Raji (cell line): ENCODE results near the gene PABPN1L.

ENCODE experiments used
- POLR2A ChIP-seq: IDR thresholded peaks from 2 replicates; pipeline ENCODE4 v1.6.1; 2011; ENCODE audit warnings: low read depth, low read length, control low read depth; ENCODE audit not compliant: insufficient read depth

Gene PABPN1L

DNA sequence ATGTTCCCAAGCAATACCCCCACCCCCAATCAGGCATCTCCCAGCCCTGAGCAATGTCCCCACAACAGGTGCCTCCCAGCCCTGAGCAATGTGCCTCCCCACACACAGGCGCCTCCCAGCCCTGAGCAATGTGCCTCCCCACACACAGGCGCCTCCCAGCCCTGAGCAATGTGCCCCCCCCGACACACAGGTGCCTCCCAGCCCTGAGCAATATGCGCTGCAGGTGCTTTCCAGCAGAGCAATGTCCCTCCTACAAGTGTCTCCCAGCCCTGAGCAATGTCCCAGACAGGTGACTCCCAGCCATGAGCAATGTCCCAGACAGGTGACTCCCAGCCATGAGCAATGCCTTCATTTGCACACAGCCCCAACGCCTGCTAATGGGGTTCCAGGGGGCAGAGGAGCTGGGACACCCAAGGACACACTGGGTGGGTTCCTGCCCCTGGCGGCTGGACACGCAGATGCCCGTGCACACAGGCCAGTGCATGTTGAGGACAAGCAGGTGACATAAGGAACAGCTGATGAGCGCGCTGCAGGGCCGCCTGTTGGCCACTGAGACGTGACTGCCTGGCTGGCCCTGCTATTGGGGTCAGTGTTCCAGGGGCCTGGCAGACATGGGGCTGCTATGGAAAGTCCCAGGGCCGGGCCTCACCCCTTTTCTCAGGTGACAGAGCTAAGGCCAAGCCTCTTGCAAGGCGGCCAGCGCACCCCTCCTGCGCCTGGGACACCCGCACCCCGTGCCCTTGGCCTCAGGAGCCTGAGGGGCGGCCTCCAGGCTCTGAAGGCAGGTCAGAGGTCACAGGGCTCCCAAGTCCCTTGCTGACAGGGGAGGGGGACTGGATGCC lies 26.9 kb upstream of the PABPN1L start:
- no peak for TF ChIP-seq POLR2A

DNA sequence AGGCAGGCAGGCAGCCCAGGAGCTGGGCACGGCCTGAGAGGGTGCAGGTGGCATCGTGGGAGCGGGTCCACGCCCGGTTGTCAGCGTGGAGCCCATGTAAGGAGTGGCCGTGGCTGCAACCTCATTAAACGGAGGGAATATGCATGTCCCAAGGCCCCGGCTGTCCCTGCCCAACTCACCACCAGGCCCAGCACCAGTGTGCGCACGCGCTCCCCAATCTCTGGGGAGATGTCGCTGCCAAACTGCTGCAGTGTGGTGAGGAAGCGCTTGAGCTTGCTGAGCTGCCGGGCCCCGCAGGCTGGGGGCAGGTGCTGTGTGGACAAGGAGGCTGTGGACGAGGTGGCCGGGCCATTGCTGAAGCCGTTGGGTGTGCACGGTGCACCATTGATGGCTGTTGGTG lies 25.6 kb upstream of the PABPN1L start:
- TF ChIP-seq POLR2A = no peak

DNA sequence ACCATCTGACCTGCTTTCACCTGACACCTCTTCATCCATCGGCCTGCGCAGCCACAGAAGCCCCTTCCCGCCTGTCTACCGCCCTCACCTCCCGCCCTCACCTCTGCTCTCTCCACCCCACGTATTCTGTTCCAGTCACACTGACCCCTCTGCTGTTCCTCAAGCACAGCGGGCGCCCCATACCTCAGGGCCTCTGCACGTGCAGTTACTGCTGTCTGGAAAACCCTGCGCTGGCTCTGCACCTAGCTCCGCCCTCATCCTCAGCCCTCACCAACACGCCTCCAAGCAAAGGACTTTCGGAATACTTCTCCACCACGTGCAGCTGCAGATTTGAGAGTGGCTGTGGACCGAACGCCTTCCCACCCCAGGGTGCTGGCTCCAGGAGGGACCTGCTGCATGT lies 24.6 kb upstream of the PABPN1L start:
- TF ChIP-seq POLR2A = no peak

DNA sequence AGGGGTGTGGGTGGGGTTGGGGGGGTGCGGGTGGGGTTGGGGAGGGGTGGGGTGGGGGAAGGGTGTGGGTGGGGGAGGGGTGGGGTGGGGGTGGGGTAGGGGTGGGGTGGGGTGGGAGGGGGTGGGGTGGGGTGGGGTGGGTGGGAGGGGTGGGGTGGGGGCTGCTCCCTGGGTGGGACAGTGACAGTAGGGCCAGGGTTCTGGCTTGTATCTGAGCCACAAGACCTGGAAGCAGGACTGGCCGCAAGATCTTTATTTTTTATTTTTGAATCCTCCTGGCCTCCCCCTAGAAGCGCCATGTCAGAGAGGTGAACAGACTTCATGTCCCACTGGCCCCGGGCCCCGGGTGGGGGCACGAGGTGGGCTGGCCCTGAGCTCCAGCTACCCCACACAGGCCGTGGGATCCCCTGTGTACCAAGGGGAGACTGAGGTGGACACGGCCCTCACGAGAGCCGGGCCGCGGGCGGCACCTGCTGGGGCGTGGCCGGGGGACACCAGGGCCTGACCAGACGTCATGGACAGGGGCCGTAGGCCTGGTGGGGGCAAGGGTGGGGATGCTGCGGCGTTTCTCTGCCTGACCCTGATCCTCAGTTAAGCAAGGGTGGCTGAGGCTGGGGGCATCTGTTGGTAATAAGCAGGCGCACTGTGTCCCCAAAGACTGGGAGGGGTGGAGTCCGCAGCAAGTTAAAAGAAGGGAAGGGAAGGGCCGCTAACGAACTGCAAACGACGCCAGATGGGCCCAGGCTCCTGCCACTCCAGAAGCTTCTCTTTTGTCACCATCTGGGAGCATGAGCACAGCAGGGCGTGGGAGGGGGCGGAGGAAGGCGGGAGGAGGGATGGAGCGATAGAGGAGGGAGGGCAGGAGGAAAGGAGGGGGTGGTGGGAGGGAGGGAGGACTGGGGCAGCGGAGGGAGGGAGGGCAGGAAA lies 22.3 kb upstream of the PABPN1L start:
- TF ChIP-seq POLR2A = no peak

DNA sequence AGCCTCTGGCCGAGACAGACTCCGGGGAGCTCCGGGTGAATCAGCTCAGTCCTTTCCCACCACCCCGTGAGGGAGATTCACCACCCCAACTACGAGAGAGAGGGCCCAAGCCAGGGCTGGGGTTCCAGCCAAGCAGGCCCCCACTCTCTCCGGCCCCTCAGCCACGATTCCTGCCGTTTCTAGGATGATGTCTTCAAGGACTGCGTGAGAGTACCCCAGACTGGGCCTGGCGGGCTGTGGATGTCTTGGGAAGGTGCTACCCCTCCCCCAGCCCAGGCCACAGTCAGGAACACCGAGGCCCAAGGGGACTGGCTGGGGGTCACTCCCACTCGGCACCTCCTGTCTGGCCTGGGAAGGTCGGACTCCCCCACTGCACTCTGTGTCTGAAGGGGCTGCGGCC lies 21.6 kb upstream of the PABPN1L start:
- TF ChIP-seq POLR2A = no peak

DNA sequence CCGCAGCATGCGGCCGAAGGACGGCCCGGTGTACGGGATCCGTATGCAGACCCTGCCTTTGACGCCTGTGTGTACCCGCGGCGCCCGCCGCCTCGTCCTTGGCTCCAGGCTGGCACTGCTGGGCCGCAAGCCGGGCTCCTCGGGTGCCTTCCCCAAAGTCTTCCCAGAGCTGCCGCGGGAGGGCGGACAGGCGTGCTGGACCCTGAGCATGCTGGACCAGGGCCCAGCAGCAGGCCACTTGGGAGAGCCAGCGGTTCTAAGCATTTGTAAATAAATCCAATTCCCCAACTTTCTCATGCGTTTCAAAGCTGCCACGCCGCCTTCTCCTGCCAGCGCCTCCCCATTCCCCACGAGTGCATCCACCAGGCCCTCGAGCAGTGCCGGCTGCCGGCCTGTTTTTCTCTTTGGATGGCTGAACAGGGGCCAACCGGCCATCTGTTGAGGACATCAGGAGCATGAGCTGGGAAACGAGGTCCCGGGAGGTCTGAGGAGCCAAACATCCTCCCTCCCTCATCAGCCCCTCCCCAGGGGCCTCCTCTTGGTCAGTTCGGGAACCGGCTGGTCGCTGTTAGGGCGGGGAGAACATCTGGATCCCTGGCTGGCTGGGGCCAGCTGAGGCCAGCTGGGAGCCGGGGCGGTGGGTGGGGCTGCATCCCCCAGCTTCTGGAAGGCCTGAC lies 20.5 kb upstream of the PABPN1L start:
- TF ChIP-seq POLR2A = no peak

DNA sequence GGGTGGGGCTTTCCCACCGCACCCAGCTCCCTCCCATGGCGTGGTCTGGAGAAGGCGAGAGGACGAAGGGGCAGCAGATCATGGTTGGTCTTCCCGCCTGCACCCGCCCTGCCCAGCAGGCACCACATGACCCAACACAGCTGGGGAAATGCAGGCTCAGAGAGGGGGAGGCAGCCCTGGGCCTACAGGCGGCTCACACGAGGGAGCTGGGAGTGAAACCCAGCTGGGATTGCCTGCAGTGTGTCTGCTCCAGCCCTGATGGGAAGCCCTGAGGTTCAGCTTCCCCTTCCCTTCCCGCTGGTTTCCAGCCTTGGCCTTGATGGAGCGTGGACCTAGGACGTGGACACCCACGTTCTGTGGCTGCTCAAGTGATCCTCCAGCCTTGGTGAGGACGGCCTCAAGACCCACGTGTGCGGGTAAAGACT lies 20.0 kb upstream of the PABPN1L start:
- no peak for TF ChIP-seq POLR2A

DNA sequence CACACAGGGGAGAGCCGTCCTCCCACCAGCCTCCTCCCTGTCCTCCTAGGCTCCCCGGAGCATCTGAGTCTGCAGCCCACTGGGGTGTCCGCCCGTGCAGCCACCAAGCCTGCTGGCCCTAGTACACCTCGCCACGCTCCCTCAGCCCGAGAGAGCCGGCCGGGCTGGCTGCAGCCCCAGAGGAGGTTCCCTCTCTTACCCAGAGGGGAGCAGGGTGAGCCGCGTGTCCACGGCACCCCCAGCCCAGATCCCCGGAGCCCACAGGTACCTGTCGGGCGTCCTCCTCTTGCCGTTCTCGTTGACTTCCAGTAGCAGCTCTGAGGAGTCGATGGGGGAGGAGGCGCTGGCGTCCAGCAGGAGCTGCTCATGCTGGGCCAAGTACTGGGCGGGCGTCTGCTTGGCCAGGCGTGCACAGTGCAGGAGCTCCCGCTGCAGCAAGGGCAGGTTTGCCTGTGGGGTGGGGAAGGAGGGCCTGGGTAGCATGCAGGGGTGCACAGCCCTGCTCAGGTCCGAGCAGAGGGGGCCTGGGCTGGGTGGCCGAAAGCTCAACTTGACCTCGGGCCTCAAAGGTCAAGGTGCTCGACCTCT lies 19.3 kb upstream of the PABPN1L start:
- TF ChIP-seq POLR2A = no peak

DNA sequence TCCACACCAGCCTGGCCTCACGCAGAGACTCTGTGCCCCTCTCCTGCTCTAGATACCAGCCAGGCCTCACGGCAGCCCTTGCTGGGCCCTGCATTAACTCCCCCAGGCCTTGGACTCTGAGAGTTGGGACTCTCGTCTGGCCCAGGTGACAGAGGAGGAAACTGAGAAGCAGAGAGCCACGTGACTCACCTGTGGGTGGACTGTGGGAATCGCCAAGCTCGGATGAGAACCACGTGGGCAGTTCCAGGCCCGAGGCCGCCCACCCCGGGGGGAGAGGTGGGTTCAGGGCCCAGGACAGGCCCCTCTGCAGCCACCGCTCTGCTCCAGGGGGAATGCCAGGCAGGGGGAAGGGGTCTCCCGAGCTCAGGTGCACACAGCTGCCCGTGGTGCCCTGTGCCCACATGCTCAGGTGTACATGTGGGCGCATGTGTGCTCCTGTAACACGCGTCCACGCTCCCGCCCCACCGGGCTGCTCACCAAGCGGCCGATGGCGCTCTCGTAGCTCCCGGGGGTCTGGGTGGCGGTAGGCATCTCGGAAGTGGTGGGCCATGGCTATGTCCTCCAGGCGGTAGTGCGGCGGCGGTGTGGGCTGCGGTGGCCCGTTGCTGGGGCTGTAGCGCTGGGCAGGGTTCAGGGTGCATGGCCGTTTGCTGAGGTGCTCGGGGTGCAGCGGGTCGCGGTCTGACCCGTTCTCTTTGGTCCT lies 18.3 kb upstream of the PABPN1L start:
- no peak for TF ChIP-seq POLR2A

DNA sequence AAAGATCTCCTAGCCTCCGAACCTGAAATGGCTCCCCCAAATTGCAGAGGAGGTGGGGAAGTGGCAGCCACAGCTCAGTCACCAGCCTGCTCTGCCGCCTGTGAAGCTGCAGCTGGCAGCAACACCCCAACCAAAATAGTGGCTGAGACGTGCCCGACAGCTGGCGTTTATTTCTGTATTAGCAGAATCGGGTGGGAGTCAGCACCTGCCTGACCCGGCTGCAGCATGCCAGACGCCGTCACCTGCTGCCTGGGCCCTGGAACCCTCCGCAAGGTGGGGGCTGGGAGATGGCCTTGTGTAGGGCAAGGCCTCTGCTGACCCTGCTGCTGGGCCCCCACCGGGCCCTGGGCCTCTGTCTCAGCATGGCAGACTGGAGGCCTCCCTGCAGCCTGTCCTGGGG lies 17.5 kb upstream of the PABPN1L start:
- no peak for TF ChIP-seq POLR2A

DNA sequence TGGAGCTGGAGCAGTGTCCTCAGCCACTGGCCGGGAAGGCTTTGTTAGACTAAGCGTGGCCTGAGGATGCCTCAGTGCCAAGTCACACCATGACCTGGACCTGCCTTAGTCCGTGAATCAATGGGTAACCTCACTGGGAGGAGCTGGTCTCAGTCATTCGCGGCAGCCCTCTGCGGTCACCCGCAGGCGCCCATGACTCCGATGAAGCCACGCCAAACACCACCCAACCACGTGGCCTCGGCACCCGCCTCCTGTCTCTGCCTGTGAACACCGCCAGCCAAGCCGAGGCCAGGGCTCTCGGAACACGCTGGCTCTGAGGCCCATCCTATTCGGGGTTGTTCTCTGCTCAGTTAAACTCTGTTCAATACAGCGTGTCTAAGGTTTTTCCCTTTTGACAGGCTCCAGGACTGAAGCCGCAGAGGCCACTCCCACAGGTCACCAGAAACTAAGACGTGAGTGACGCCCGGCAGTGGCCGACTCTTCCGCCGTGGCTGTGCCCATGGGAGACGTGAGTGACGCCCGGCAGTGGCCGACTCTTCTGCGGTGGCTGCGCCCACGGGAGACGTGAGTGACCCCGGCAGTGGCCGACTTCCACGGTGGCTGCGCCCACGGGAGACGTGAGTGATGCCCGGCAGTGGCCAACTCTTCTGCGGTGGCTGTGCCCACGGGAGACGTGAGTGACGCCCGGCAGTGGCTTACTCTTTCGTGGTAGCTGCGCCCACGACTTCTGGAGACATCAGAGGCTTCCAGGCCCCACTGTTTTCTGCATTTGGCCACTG lies 16.8 kb upstream of the PABPN1L start:
- no peak for TF ChIP-seq POLR2A

DNA sequence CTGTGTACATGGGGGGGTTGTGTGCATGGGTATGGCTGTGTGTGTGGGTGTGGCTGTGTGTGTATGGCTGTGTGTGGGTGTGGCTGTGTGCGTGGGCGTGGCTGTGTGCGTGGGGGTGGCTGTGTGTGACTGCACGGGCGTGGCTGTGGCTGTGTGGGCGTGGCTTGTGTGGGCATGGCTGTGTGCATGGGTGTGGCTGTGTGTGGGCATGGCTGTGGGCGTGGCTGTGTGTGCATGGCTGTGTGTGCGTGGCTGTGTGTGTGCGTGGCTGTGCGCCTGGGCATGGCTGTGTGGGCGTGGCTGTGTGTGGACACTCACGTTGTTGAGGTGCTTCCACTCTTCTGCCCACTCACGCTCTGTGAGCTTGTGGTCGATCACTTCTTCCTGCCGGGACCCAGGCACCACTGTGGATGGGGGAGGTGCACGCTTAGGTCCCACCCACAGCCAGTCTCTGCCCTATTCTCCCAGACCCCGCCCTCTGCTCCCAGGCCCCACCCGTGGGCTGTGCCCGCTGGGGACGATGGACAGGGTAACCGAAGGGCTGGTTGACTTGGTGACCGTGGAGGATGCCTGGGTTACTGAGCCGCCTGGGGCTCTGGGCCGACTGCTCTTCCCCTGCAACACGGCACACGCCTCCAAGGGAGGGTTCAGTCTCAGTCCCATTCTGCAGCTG lies 16.0 kb upstream of the PABPN1L start:
- TF ChIP-seq POLR2A = no peak

DNA sequence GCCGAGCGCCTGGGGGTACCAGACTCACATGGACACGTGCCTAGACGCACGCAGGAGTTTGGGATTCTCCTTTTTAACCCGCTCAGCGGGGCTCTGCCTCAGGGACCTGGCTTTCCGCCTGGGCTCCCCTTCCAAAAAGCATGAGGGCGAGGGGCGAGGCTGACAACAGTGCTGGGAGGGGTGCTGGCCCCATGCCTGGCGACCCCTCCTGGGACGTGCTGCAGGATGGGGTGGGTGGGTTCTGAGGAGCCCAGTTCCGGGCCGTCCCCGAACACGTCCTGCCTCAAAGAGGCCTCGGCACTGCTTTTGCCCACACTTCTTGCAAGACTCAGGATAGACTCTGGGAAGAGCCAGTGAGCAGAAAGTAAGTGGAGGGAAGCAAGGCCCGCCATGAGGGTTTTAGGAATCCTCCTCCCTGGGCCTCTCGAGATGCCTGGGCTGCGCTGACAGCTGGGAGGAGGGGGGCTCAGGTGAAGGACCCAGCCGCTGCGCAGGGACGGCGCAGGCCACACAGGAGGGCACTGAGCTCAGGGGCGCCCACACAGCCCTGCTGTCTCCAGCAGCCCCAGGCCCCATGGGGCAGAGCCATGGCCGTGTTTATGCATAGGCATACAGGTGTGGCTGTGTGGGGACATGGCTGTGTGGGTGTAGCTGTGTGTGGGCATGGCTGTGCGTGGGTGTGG lies 15.4 kb upstream of the PABPN1L start:
- no peak for TF ChIP-seq POLR2A
